HepG2 (cell line): ENCODE data around the gene CYB5A. TPM values are rescaled to one million over a fixed set of nuclear protein-coding genes. Genes with fewer than 3 reads are reported as not detected.

Source experiments
- ETV6 ChIP-seq: sonication (generic); formaldehyde crosslinking; conservative IDR thresholded peaks from 2 replicates; pipeline ENCODE4 v1.4.0; 2020; ENCODE audit warnings: missing genetic modification reagents
- HES4 ChIP-seq: sonication (generic); formaldehyde crosslinking; IDR thresholded peaks from 2 replicates; pipeline ENCODE4 v1.9.0; 2021; ENCODE audit warnings: mild to moderate bottlenecking, missing genetic modification reagents, borderline replicate concordance
- HNF4A ChIP-seq: sonication (generic); formaldehyde crosslinking; IDR thresholded peaks from 2 replicates; pipeline ENCODE4 v1.4.0; 2020; ENCODE audit warnings: missing genetic modification reagents
- MYC ChIP-seq: sonication (generic); formaldehyde crosslinking; IDR thresholded peaks from 2 replicates; pipeline ENCODE4 v1.9.0; 2021; ENCODE audit warnings: missing genetic modification reagents, borderline replicate concordance
- PHF20 ChIP-seq: sonication (generic); formaldehyde crosslinking; IDR thresholded peaks from 2 replicates; pipeline ENCODE4 v1.5.0; 2020; ENCODE audit warnings: mild to moderate bottlenecking, missing genetic modification reagents
- PRMT3 ChIP-seq: sonication (generic); formaldehyde crosslinking; IDR thresholded peaks from 2 replicates; pipeline ENCODE4 v1.8.1; 2022; ENCODE audit warnings: low read depth, mild to moderate bottlenecking, moderate library complexity, missing genetic modification reagents, borderline replicate concordance
- RORA ChIP-seq: sonication (generic); formaldehyde crosslinking; IDR thresholded peaks from 2 replicates; pipeline ENCODE4 v1.5.0; 2020; ENCODE audit warnings: mild to moderate bottlenecking, missing genetic modification reagents, moderate library complexity
- SOX5 ChIP-seq: IDR thresholded peaks from 2 replicates; pipeline ENCODE4 v1.6.1; 2016; ENCODE audit warnings: borderline replicate concordance
- SYNCRIP ChIP-seq: fragments of 200-400 bp; formaldehyde crosslinking; IDR thresholded peaks from 2 replicates; pipeline ENCODE4 v1.6.1; 2018; ENCODE audit warnings: mild to moderate bottlenecking, low read depth, low read length; ENCODE audit not compliant: insufficient read depth
- ZNF317 ChIP-seq: sonication (generic); formaldehyde crosslinking; IDR thresholded peaks from 2 replicates; pipeline ENCODE4 v1.5.0; 2020; ENCODE audit warnings: mild to moderate bottlenecking, missing genetic modification reagents
- ZNF460 ChIP-seq: sonication (generic); formaldehyde crosslinking; IDR thresholded peaks from 2 replicates; pipeline ENCODE4 v1.5.1; 2020; ENCODE audit warnings: missing genetic modification reagents, mild to moderate bottlenecking, borderline replicate concordance
- ZNF674 ChIP-seq: sonication (generic); formaldehyde crosslinking; IDR thresholded peaks from 2 replicates; pipeline ENCODE4 v1.5.0; 2020; ENCODE audit warnings: low read depth, mild to moderate bottlenecking, missing genetic modification reagents
- polyA plus RNA-seq, 8 experiments: library from polyadenylated mRNA; depleted of rRNA in 3 of 8; stranded (reverse) in 7 of 8; unstranded in 1 of 8; fragments of >200 nt; fragmentation: Illumina TruSeq in 4 of 8; extraction: Trizol in 4 of 8; gene quantifications; 2 replicates each; pipeline versions ENCODE4 v1.2.1 to v1.2.3, GENCODE V29; 2011 to 2016; ENCODE audit warnings: low read depth in 4 of 8, missing spikeins in 1 of 8, mixed read lengths in 1 of 8; ENCODE audit not compliant: insufficient read depth in 1 of 8
- total RNA-seq, 5 experiments: library from RNA; depleted of rRNA; stranded (reverse); fragments of >200 nt; fragmentation: Illumina TruSeq; extraction: Trizol; gene quantifications; 2 replicates each; pipeline ENCODE4 v1.2.3, GENCODE V29; 2016; ENCODE audit warnings: low read depth in 1 of 5
- TF ChIP-seq, protein P1 (sequence below): sonication (generic); formaldehyde crosslinking; IDR thresholded peaks from 2 replicates; pipeline ENCODE4 v1.9.0; 2021; ENCODE audit warnings: missing genetic modification reagents, borderline replicate concordance
- TF ChIP-seq, protein P2 (sequence below): sonication (generic); formaldehyde crosslinking; IDR thresholded peaks from 2 replicates; pipeline ENCODE4 v1.4.0; 2020; ENCODE audit warnings: missing genetic modification reagents, borderline replicate concordance
- TF ChIP-seq, protein P3 (sequence below), 2 experiments: IDR thresholded peaks; 2 replicates each; pipeline ENCODE4 v1.6.1; 2011 to 2012; ENCODE audit warnings: low read length in 2 of 2, borderline replicate concordance in 1 of 2, low read depth in 1 of 2, mild to moderate bottlenecking in 1 of 2, moderate library complexity in 1 of 2
- TF ChIP-seq, protein P4 (sequence below): sonication (generic); formaldehyde crosslinking; IDR thresholded peaks from 2 replicates; pipeline ENCODE4 v1.8.1; 2023; ENCODE audit warnings: mild to moderate bottlenecking, missing genetic modification reagents
- TF ChIP-seq, protein P5 (sequence below): IDR thresholded peaks from 2 replicates; pipeline ENCODE4 v1.6.1; 2016; ENCODE audit warnings: missing genetic modification reagents, missing compliant biosample characterization

CYB5A gene
- total and polyA plus RNA-seq, 2 of the 13 experiments (the other 11 are each of a cell fraction or from before 2014, with no cell fraction given) = 215 to 356 TPM

DNA sequence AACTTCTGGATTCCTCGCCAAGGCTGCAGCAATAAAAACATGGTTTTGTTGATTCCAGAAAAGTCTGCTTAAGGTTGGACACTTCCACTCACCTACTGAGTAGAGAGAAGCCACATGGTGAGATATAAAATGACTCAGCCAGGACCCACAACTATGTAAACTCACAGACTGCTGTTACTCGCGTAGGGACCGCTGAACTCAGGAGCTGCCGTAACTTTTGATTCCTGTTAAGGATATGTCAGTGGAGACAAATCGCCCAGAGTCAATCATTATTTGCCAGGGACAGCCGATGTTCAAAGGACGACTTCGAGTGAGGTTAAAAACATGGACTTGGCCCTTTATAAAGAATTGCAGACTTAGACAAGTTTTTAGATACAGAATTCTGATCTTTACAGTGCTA is 25.6 kb downstream of the CYB5A start (continued):
- TF ChIP-seq, protein P1, sequence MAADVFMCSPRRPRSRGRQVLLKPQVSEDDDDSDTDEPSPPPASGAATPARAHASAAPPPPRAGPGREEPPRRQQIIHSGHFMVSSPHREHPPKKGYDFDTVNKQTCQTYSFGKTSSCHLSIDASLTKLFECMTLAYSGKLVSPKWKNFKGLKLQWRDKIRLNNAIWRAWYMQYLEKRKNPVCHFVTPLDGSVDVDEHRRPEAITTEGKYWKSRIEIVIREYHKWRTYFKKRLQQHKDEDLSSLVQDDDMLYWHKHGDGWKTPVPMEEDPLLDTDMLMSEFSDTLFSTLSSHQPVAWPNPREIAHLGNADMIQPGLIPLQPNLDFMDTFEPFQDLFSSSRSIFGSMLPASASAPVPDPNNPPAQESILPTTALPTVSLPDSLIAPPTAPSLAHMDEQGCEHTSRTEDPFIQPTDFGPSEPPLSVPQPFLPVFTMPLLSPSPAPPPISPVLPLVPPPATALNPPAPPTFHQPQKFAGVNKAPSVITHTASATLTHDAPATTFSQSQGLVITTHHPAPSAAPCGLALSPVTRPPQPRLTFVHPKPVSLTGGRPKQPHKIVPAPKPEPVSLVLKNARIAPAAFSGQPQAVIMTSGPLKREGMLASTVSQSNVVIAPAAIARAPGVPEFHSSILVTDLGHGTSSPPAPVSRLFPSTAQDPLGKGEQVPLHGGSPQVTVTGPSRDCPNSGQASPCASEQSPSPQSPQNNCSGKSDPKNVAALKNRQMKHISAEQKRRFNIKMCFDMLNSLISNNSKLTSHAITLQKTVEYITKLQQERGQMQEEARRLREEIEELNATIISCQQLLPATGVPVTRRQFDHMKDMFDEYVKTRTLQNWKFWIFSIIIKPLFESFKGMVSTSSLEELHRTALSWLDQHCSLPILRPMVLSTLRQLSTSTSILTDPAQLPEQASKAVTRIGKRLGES (CRISPR knock-in tag) = no peak
- TF ChIP-seq, protein P2, sequence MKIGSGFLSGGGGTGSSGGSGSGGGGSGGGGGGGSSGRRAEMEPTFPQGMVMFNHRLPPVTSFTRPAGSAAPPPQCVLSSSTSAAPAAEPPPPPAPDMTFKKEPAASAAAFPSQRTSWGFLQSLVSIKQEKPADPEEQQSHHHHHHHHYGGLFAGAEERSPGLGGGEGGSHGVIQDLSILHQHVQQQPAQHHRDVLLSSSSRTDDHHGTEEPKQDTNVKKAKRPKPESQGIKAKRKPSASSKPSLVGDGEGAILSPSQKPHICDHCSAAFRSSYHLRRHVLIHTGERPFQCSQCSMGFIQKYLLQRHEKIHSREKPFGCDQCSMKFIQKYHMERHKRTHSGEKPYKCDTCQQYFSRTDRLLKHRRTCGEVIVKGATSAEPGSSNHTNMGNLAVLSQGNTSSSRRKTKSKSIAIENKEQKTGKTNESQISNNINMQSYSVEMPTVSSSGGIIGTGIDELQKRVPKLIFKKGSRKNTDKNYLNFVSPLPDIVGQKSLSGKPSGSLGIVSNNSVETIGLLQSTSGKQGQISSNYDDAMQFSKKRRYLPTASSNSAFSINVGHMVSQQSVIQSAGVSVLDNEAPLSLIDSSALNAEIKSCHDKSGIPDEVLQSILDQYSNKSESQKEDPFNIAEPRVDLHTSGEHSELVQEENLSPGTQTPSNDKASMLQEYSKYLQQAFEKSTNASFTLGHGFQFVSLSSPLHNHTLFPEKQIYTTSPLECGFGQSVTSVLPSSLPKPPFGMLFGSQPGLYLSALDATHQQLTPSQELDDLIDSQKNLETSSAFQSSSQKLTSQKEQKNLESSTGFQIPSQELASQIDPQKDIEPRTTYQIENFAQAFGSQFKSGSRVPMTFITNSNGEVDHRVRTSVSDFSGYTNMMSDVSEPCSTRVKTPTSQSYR (CRISPR knock-in tag) = no peak
- no peak for TF ChIP-seq HES4 (CRISPR knock-in tag)
- TF ChIP-seq, protein P3, sequence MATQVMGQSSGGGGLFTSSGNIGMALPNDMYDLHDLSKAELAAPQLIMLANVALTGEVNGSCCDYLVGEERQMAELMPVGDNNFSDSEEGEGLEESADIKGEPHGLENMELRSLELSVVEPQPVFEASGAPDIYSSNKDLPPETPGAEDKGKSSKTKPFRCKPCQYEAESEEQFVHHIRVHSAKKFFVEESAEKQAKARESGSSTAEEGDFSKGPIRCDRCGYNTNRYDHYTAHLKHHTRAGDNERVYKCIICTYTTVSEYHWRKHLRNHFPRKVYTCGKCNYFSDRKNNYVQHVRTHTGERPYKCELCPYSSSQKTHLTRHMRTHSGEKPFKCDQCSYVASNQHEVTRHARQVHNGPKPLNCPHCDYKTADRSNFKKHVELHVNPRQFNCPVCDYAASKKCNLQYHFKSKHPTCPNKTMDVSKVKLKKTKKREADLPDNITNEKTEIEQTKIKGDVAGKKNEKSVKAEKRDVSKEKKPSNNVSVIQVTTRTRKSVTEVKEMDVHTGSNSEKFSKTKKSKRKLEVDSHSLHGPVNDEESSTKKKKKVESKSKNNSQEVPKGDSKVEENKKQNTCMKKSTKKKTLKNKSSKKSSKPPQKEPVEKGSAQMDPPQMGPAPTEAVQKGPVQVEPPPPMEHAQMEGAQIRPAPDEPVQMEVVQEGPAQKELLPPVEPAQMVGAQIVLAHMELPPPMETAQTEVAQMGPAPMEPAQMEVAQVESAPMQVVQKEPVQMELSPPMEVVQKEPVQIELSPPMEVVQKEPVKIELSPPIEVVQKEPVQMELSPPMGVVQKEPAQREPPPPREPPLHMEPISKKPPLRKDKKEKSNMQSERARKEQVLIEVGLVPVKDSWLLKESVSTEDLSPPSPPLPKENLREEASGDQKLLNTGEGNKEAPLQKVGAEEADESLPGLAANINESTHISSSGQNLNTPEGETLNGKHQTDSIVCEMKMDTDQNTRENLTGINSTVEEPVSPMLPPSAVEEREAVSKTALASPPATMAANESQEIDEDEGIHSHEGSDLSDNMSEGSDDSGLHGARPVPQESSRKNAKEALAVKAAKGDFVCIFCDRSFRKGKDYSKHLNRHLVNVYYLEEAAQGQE (IDR thresholded peaks at IDR 0.05; ENCODE audit: borderline replicate concordance in 1 of 2, low read depth in 1 of 2, low read length in 2 of 2) = no peak
- TF ChIP-seq PRMT3 (CRISPR knock-in tag) = no peak
- TF ChIP-seq RORA (CRISPR knock-in tag) = no peak
- no peak for TF ChIP-seq MYC (CRISPR knock-in tag)
- TF ChIP-seq, protein P4, sequence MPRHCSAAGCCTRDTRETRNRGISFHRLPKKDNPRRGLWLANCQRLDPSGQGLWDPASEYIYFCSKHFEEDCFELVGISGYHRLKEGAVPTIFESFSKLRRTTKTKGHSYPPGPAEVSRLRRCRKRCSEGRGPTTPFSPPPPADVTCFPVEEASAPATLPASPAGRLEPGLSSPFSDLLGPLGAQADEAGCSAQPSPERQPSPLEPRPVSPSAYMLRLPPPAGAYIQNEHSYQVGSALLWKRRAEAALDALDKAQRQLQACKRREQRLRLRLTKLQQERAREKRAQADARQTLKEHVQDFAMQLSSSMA (CRISPR knock-in tag) = no peak
- TF ChIP-seq PHF20 = no peak
- no peak for TF ChIP-seq SYNCRIP
- TF ChIP-seq SOX5 (CRISPR knock-in tag) = peak; percentile 17; the same call in 1 of the 2 replicates
- TF ChIP-seq ZNF317 (CRISPR knock-in tag) = peak; percentile 87
- no peak for TF ChIP-seq ZNF674
- TF ChIP-seq HNF4A (CRISPR knock-in tag) = peak; percentile 65
- TF ChIP-seq ETV6 (CRISPR knock-in tag) = no peak
- no peak for TF ChIP-seq ZNF460 (CRISPR knock-in tag)
- TF ChIP-seq, protein P5, sequence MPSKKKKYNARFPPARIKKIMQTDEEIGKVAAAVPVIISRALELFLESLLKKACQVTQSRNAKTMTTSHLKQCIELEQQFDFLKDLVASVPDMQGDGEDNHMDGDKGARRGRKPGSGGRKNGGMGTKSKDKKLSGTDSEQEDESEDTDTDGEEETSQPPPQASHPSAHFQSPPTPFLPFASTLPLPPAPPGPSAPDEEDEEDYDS (CRISPR knock-in tag) = no peak
